LNCaP clone FGC (cell line): Measurements from ENCODE around the gene FIBCD1.

Experiments used
- DNase-seq: peaks from one replicate; pipeline ENCODE4 v3.0.0-alpha.2; 2011; ENCODE audit warnings: low read depth
- H3K4me3 ChIP-seq: 2 replicates; pipeline ENCODE4 v1.5.1; 2011; ENCODE audit warnings: mild to moderate bottlenecking, low read depth, low read length, control low read depth
- CTCF ChIP-seq: IDR thresholded peaks from 2 replicates; pipeline ENCODE4 v1.5.1; 2012; ENCODE audit warnings: mild to moderate bottlenecking; ENCODE audit not compliant: control insufficient read depth, insufficient read depth; ENCODE audit errors: extremely low read depth

The FIBCD1 gene

GRCh38 chr9:130927338-130927737, 11.7 kb downstream of the FIBCD1 start:
- H3K4me3 ChIP-seq: no peak overlapping the region
- no peak for TF ChIP-seq CTCF
- no peak for DNase-seq

- H3K4me3 ChIP-seq: no peak overlapping the region
- TF ChIP-seq CTCF: no peak
- no peak for DNase-seq
Measured at GRCh38 chr9:130925050-130925678, 13.9 kb downstream of the FIBCD1 start.

GRCh38 chr9:130924448-130924788, 14.6 kb downstream of the FIBCD1 start:
- no peak for TF ChIP-seq CTCF
- no peak overlapping the region for H3K4me3 ChIP-seq
- no peak for DNase-seq

GRCh38 chr9:130923611-130924447, 15.2 kb downstream of the FIBCD1 start:
- TF ChIP-seq CTCF: no peak
- DNase-seq: no peak
- H3K4me3 ChIP-seq: no peak overlapping the region

- no peak for TF ChIP-seq CTCF
- DNase-seq: no peak
- H3K4me3 ChIP-seq: no peak overlapping the region
Measured at GRCh38 chr9:130922893-130923610, 16.0 kb downstream of the FIBCD1 start.

- no peak for TF ChIP-seq CTCF
- H3K4me3 ChIP-seq: no peak overlapping the region
- DNase-seq: no peak
Measured at GRCh38 chr9:130921989-130922892, 16.8 kb downstream of the FIBCD1 start.
